OCI-LY7 (cell line): Measurements from ENCODE around the gene TTC34. TPM values are rescaled to one million over a fixed set of nuclear protein-coding genes. Genes with fewer than 3 reads are reported as not detected.
"Not testable (repeated sequence)": the region's sequence is repeated elsewhere in the genome, so short reads cannot be mapped to it uniquely, and the experiment has no call there.

Experiments
- BruUV-seq: library from RNA; stranded (reverse); fragments of 400-500 nt; replicated peaks from 2 replicates; lab custom pipeline; 2021; lab: Mats Ljungman, UMichigan
- CTCF ChIA-PET: fragments of 300-600 bp; sonication (Branson Sonifier 250); formaldehyde crosslinking; loops from one replicate; lab custom pipeline; 2022; ENCODE audit warnings: antibody characterized with exemption; ENCODE audit not compliant: unreplicated experiment; lab: Charles Lee
- POLR2A ChIA-PET: fragments of 300-600 bp; sonication (Branson Sonifier 250); formaldehyde crosslinking; loops from one replicate; lab custom pipeline; 2022; ENCODE audit warnings: antibody characterized with exemption; lab: Charles Lee
- DNase-seq: peaks from one replicate; pipeline ENCODE4 v3.0.0-alpha.2; 2015; ENCODE audit warnings: low spot score
- H2AFZ ChIP-seq: fragments of 200-600 bp; sonication (generic), shearing (Covaris generic); 2 replicates; pipeline ENCODE4 v1.6.1; 2014; ENCODE audit warnings: mild to moderate bottlenecking, antibody characterized with exemption, low read length, moderate library complexity
- H3K27ac ChIP-seq: fragments of 200-600 bp; sonication (generic); 2 replicates; pipeline ENCODE4 v1.5.1; 2014; ENCODE audit warnings: mixed run types, low read depth, mild to moderate bottlenecking, moderate library complexity, low read length, inconsistent platforms; ENCODE audit not compliant: poor library complexity, severe bottlenecking
- H3K36me3 ChIP-seq: fragments of 200-600 bp; sonication (generic); 2 replicates; pipeline ENCODE4 v1.6.1; 2014; ENCODE audit warnings: mild to moderate bottlenecking, antibody characterized with exemption, low read length, moderate library complexity, mixed read lengths; ENCODE audit not compliant: insufficient read depth
- H3K4me1 ChIP-seq: fragments of 200-600 bp; sonication (generic); 2 replicates; pipeline ENCODE4 v1.5.1; 2014; ENCODE audit warnings: mild to moderate bottlenecking, low read length; ENCODE audit not compliant: insufficient read depth, poor library complexity, severe bottlenecking
- H3K4me2 ChIP-seq: fragments of 200-600 bp; sonication (generic); 2 replicates; pipeline ENCODE4 v1.6.1; 2014; ENCODE audit warnings: mild to moderate bottlenecking, low read length
- H3K4me3 ChIP-seq: fragments of 200-600 bp; sonication (generic); 2 replicates; pipeline ENCODE4 v1.5.1; 2014; ENCODE audit warnings: mild to moderate bottlenecking, low read depth, low read length; ENCODE audit not compliant: poor library complexity, severe bottlenecking
- H3K79me2 ChIP-seq: fragments of 200-600 bp; sonication (generic); 2 replicates; pipeline ENCODE4 v1.6.1; 2016; ENCODE audit warnings: low read depth, mild to moderate bottlenecking, low read length, moderate library complexity, mixed read lengths; ENCODE audit not compliant: insufficient read depth
- H3K9me2 ChIP-seq: fragments of 200-600 bp; sonication (generic); 2 replicates; pipeline ENCODE4 v1.6.1; 2016; ENCODE audit warnings: mild to moderate bottlenecking, low read length, mixed read lengths; ENCODE audit not compliant: insufficient read depth
- H3K9me3 ChIP-seq: fragments of 200-600 bp; sonication (generic); 2 replicates; pipeline ENCODE4 v1.6.1; 2014; ENCODE audit warnings: mild to moderate bottlenecking, mixed run types, low read length, mixed read lengths
- H4K20me1 ChIP-seq: fragments of 200-600 bp; sonication (generic); 2 replicates; pipeline ENCODE4 v1.6.1; 2014; ENCODE audit warnings: mild to moderate bottlenecking, antibody characterized with exemption, low read length, moderate library complexity, mixed read lengths; ENCODE audit not compliant: insufficient read depth
- intact Hi-C: fragments of 100-400 bp; cut with micrococcal nuclease; formaldehyde crosslinking; loops from one replicate; pipeline ENCODE4 v1.10.0; 2022; ENCODE audit not compliant: unreplicated experiment
- total RNA-seq, 2 experiments: library from RNA; depleted of rRNA in 1 of 2; stranded (reverse); fragments of >200 nt in 1 of 2; shearing (Covaris generic) in 1 of 2; gene quantifications; 2 replicates each; pipeline ENCODE4 v1.2.3, GENCODE V29; 2014 to 2022

Gene TTC34
- total RNA-seq, 2 experiments from 2014 or later = 1.1 to 2.2 TPM

- H2AFZ ChIP-seq, intact Hi-C loops, H3K4me3 ChIP-seq, H3K9me2 ChIP-seq, CTCF ChIA-PET, DNase-seq, H3K9me3 ChIP-seq, H3K27ac ChIP-seq, BruUV-seq, H3K4me2 ChIP-seq, H3K36me3 ChIP-seq, H4K20me1 ChIP-seq, H3K4me1 ChIP-seq, POLR2A ChIA-PET, H3K79me2 ChIP-seq: not testable (repeated sequence)
These were observed 44.0 kb downstream of the TTC34 start for GRCh38 chr1:2757519-2757918.

GRCh38 chr1:2755426-2755825 lies 46.1 kb downstream of the TTC34 start:
- H3K4me3 ChIP-seq, H3K4me2 ChIP-seq, H3K9me3 ChIP-seq, DNase-seq, H3K9me2 ChIP-seq, H4K20me1 ChIP-seq, POLR2A ChIA-PET, H3K4me1 ChIP-seq, H2AFZ ChIP-seq, H3K79me2 ChIP-seq, BruUV-seq, intact Hi-C loops, H3K27ac ChIP-seq, H3K36me3 ChIP-seq, CTCF ChIA-PET: not testable (repeated sequence)

GRCh38 chr1:2754597-2754996 lies 46.9 kb downstream of the TTC34 start:
- not testable (repeated sequence) for H3K4me2 ChIP-seq, H2AFZ ChIP-seq

GRCh38 chr1:2752503-2752902 lies 49.0 kb downstream of the TTC34 start:
- H3K27ac ChIP-seq, H3K36me3 ChIP-seq, H3K4me3 ChIP-seq, intact Hi-C loops, POLR2A ChIA-PET, H3K9me3 ChIP-seq, H3K4me2 ChIP-seq, H4K20me1 ChIP-seq, DNase-seq, H3K79me2 ChIP-seq, H3K9me2 ChIP-seq, BruUV-seq, CTCF ChIA-PET, H2AFZ ChIP-seq, H3K4me1 ChIP-seq: not testable (repeated sequence)

More at GRCh38 chr1:2754597-2754996, 46.9 kb downstream of the TTC34 start:
- intact Hi-C loops, H3K4me3 ChIP-seq, H3K27ac ChIP-seq, CTCF ChIA-PET, H3K9me2 ChIP-seq, H4K20me1 ChIP-seq, H3K9me3 ChIP-seq, H3K4me1 ChIP-seq, BruUV-seq, H3K79me2 ChIP-seq, POLR2A ChIA-PET, H3K36me3 ChIP-seq, DNase-seq: not testable (repeated sequence)

- POLR2A ChIA-PET, H3K4me2 ChIP-seq, H4K20me1 ChIP-seq, H3K4me3 ChIP-seq, CTCF ChIA-PET, H3K9me2 ChIP-seq, H3K4me1 ChIP-seq, intact Hi-C loops, H2AFZ ChIP-seq, H3K9me3 ChIP-seq, BruUV-seq, H3K36me3 ChIP-seq, H3K79me2 ChIP-seq, H3K27ac ChIP-seq, DNase-seq: not testable (repeated sequence)
These were observed 49.6 kb downstream of the TTC34 start for GRCh38 chr1:2751866-2752265.

GRCh38 chr1:2750766-2751730 lies 50.4 kb downstream of the TTC34 start:
- H4K20me1 ChIP-seq, H3K27ac ChIP-seq, H3K9me2 ChIP-seq, H3K4me2 ChIP-seq, H2AFZ ChIP-seq, H3K4me1 ChIP-seq, BruUV-seq, H3K9me3 ChIP-seq, intact Hi-C loops, DNase-seq, CTCF ChIA-PET, H3K79me2 ChIP-seq, POLR2A ChIA-PET, H3K36me3 ChIP-seq, H3K4me3 ChIP-seq: not testable (repeated sequence)
